Vagina (tissue), 2 donors: ENCODE measurements around the gene KCNG2. TPM values are rescaled to one million over a fixed set of nuclear protein-coding genes. Genes with fewer than 3 reads are reported as not detected.

Experiments used
- DNase-seq, 2 donors: peaks; one replicate each; pipeline ENCODE4 v3.0.0-alpha.2; 2017; ENCODE audit errors: extremely low spot score in 2 of 2
- H3K27ac ChIP-seq: fragments of 200-600 bp; sonication (generic); one replicate; pipeline ENCODE4 v1.5.1; 2019
- H3K27me3 ChIP-seq: fragments of 200-600 bp; sonication (generic); one replicate; pipeline ENCODE4 v1.5.1; 2019
- H3K36me3 ChIP-seq, 2 donors: fragments of 200-600 bp; sonication (generic); one replicate each; pipeline ENCODE4 v1.5.1; 2017 to 2019
- H3K4me1 ChIP-seq: fragments of 200-600 bp; sonication (generic); one replicate; pipeline ENCODE4 v1.5.1; 2019
- H3K4me3 ChIP-seq, 2 donors: fragments of 200-600 bp; sonication (generic); 1 replicate in 1 of 2; 2 replicates in 1 of 2; pipeline ENCODE4 v1.5.1; 2016 to 2019
- H3K9me3 ChIP-seq: fragments of 200-600 bp; sonication (generic); one replicate; pipeline ENCODE4 v1.5.1; 2019
- CTCF ChIP-seq, 3 experiments: fragments of 450-650 bp in 2 of 3; fragments of 200-600 bp in 1 of 3; sonication (generic) in 1 of 3; IDR thresholded peaks; one replicate each; pipeline ENCODE4 v1.5.1; 2017 to 2019; ENCODE audit warnings: antibody characterized with exemption in 3 of 3, mild to moderate bottlenecking in 2 of 3, moderate library complexity in 2 of 3
- POLR2A ChIP-seq, 2 donors: fragments of 450-650 bp; IDR thresholded peaks; one replicate each; pipeline ENCODE4 v1.6.1; 2017; ENCODE audit warnings: antibody characterized with exemption in 2 of 2, mild to moderate bottlenecking in 2 of 2, moderate library complexity in 2 of 2
- POLR2AphosphoS5 ChIP-seq, 2 donors: sonication (generic); formaldehyde crosslinking; IDR thresholded peaks; one replicate each; pipeline ENCODE4 v1.9.0; 2017; ENCODE audit warnings: antibody characterized with exemption in 2 of 2, mild to moderate bottlenecking in 2 of 2, low read depth in 1 of 2; ENCODE audit not compliant: insufficient read depth in 1 of 2
- intact Hi-C: fragments of 100-400 bp; cut with DNase I; formaldehyde crosslinking; loops from one replicate; pipeline ENCODE4 v1.15.1; 2023
- total RNA-seq: library from RNA; depleted of rRNA; stranded (reverse); fragments of >200 nt; gene quantifications from one replicate; pipeline ENCODE4 v1.2.3, GENCODE V29; 2016

KCNG2 gene
- total RNA-seq, 1 donor from 2014 or later: not detected

- no peak overlapping the region for H3K4me3 ChIP-seq
- no peaks in the 10 kb centered on the region for H3K27me3 ChIP-seq
- H3K4me1 ChIP-seq: no peaks in the 10 kb centered on the region
- H3K36me3 ChIP-seq: no peaks in the 10 kb centered on the region
- intact Hi-C loops: no loop called here
- peak in 1 of 2 donors; percentile 82 for DNase-seq
- H3K27ac ChIP-seq: no peak overlapping the region
- TF ChIP-seq POLR2A (IDR thresholded peaks at IDR 0.05) (no peak), CTCF (IDR thresholded peaks at IDR 0.05) (no peak), POLR2AphosphoS5 (IDR thresholded peaks at IDR 0.05; ENCODE audit: insufficient read depth in 1 of 2, low read depth in 1 of 2) (no peak)
- no peaks in the 10 kb centered on the region for H3K9me3 ChIP-seq
These were observed 75.0 kb downstream of the KCNG2 start for GRCh38 chr18:79872527-79873444.

GRCh38 chr18:79873449-79874110 lies 75.8 kb downstream of the KCNG2 start:
- TF ChIP-seq POLR2AphosphoS5 (IDR thresholded peaks at IDR 0.05; ENCODE audit: insufficient read depth in 1 of 2, low read depth in 1 of 2) (no peak), CTCF (IDR thresholded peaks at IDR 0.05) (no peak), POLR2A (IDR thresholded peaks at IDR 0.05) (no peak)
- H3K27ac ChIP-seq: no peak overlapping the region
- peak in 1 of 2 donors; percentile 78 for DNase-seq
- intact Hi-C loops: no loop called here
- H3K4me1 ChIP-seq: no peaks in the 10 kb centered on the region
- no peak overlapping the region for H3K4me3 ChIP-seq
- no peaks in the 10 kb centered on the region for H3K36me3 ChIP-seq
- no peaks in the 10 kb centered on the region for H3K27me3 ChIP-seq
- H3K9me3 ChIP-seq: no peaks in the 10 kb centered on the region

- Histone ChIP-seq H3K9me3 (no peaks in the 10 kb centered on the region), H3K27me3 (no peaks in the 10 kb centered on the region), H3K4me1 (no peaks in the 10 kb centered on the region), H3K27ac (no peak overlapping the region), H3K4me3 (no peak overlapping the region), H3K36me3 (no peaks in the 10 kb centered on the region)
- peak in 1 of 2 donors; percentile 70 for DNase-seq
- TF ChIP-seq POLR2AphosphoS5 (IDR thresholded peaks at IDR 0.05; ENCODE audit: insufficient read depth in 1 of 2, low read depth in 1 of 2): no peak
- TF ChIP-seq POLR2A (IDR thresholded peaks at IDR 0.05): no peak
- TF ChIP-seq CTCF (IDR thresholded peaks at IDR 0.05): no peak
- intact Hi-C loops: no loop called here
These were observed 77.1 kb downstream of the KCNG2 start for GRCh38 chr18:79874553-79875530.

GRCh38 chr18:79875531-79875919 lies 77.8 kb downstream of the KCNG2 start:
- intact Hi-C loops: no loop called here
- peak in 1 of 2 donors; percentile 80 for DNase-seq

More at GRCh38 chr18:79875531-79875919, 77.8 kb downstream of the KCNG2 start:
- Histone ChIP-seq H3K9me3 (no peaks in the 10 kb centered on the region), H3K4me3 (no peak overlapping the region), H3K27ac (no peak overlapping the region), H3K27me3 (no peaks in the 10 kb centered on the region), H3K4me1 (no peaks in the 10 kb centered on the region), H3K36me3 (no peaks in the 10 kb centered on the region)
- TF ChIP-seq POLR2AphosphoS5 (IDR thresholded peaks at IDR 0.05; ENCODE audit: insufficient read depth in 1 of 2, low read depth in 1 of 2): no peak
- no peak for TF ChIP-seq CTCF (IDR thresholded peaks at IDR 0.05)
- TF ChIP-seq POLR2A (IDR thresholded peaks at IDR 0.05): no peak
